Breast epithelium (tissue), 4 donors: ENCODE results near the gene MAPK10. TPM values are rescaled to one million over a fixed set of nuclear protein-coding genes. Genes with fewer than 3 reads are reported as not detected.

Experiments used
- DNase-seq, 2 donors: peaks; one replicate each; pipeline ENCODE4 v3.0.0-alpha.2; 2019; ENCODE audit warnings: low spot score in 2 of 2
- H3K27ac ChIP-seq, 2 donors: fragments of 200-600 bp; sonication (generic) in 1 of 2; one replicate each; pipeline ENCODE4 v1.5.1; 2016 to 2019; ENCODE audit warnings: mild to moderate bottlenecking in 1 of 2
- H3K27me3 ChIP-seq, 2 donors: fragments of 200-600 bp; sonication (generic) in 1 of 2; one replicate each; pipeline versions ENCODE4 v1.5.1 to v1.6.0; 2017 to 2019; ENCODE audit warnings: control low read depth in 1 of 2, mild to moderate bottlenecking in 1 of 2
- H3K36me3 ChIP-seq: fragments of 200-600 bp; one replicate; pipeline ENCODE4 v1.5.1; 2019
- H3K4me1 ChIP-seq, 2 donors: fragments of 200-600 bp; sonication (generic); one replicate each; pipeline ENCODE4 v1.5.1; 2016 to 2019; ENCODE audit warnings: control low read depth in 1 of 2
- H3K4me3 ChIP-seq, 3 donors: fragments of 200-600 bp; sonication (generic); 1 replicate in 2 of 3; 2 replicates in 1 of 3; pipeline ENCODE4 v1.5.1; 2016 to 2019; ENCODE audit warnings: mild to moderate bottlenecking in 3 of 3, moderate library complexity in 2 of 3
- H3K9me3 ChIP-seq, 2 donors: fragments of 200-600 bp; sonication (generic) in 1 of 2; one replicate each; pipeline ENCODE4 v1.5.1; 2016 to 2019; ENCODE audit warnings: control low read depth in 1 of 2
- CTCF ChIP-seq, 3 donors: fragments of 450-650 bp; IDR thresholded peaks; one replicate each; pipeline ENCODE4 v1.5.1; 2016 to 2017; ENCODE audit warnings: antibody characterized with exemption in 3 of 3, mild to moderate bottlenecking in 3 of 3, moderate library complexity in 3 of 3
- POLR2A ChIP-seq: fragments of 450-650 bp; IDR thresholded peaks from one replicate; pipeline ENCODE4 v1.6.1; 2016; ENCODE audit warnings: antibody characterized with exemption, mild to moderate bottlenecking, moderate library complexity
- POLR2AphosphoS5 ChIP-seq, 3 donors: sonication (generic); formaldehyde crosslinking; IDR thresholded peaks; one replicate each; pipeline ENCODE4 v1.6.1; 2017; ENCODE audit warnings: antibody characterized with exemption in 3 of 3
- intact Hi-C: fragments of 100-400 bp; cut with DNase I; formaldehyde crosslinking; loops from one replicate; pipeline ENCODE4 v1.15.1; 2023; ENCODE audit warnings: low total_unique reads
- total RNA-seq, 3 donors: library from RNA; depleted of rRNA; stranded (reverse); fragments of >200 nt; gene quantifications; one replicate each; pipeline ENCODE4 v1.1.0, GENCODE V29; 2016

MAPK10 gene
- total RNA-seq, 3 donors from 2014 or later, result 18.4 to 46.2 (median 24.6) TPM

- intact Hi-C loops, result no loop called here
- TF ChIP-seq CTCF (IDR thresholded peaks at IDR 0.05) (no peak), POLR2AphosphoS5 (IDR thresholded peaks at IDR 0.05) (no peak), POLR2A (no peak)
- no peaks in the 10 kb centered on the region for H3K36me3 ChIP-seq
- no peaks in the 10 kb centered on the region for H3K4me1 ChIP-seq
- H3K4me3 ChIP-seq, result no peak overlapping the region
- H3K27ac ChIP-seq, result no peak overlapping the region
- no peaks in the 10 kb centered on the region for H3K9me3 ChIP-seq
- no peaks in the 10 kb centered on the region for H3K27me3 ChIP-seq
- DNase-seq, result no peak
These were observed 2.7 kb upstream of the MAPK10 start for GRCh38 chr4:86362510-86362909.

- TF ChIP-seq CTCF (IDR thresholded peaks at IDR 0.05) (no peak), POLR2AphosphoS5 (IDR thresholded peaks at IDR 0.05) (no peak), POLR2A (no peak)
- intact Hi-C loops, result no loop called here
- Histone ChIP-seq H3K27me3 (no peaks in the 10 kb centered on the region), H3K4me1 (no peaks in the 10 kb centered on the region), H3K36me3 (no peaks in the 10 kb centered on the region), H3K4me3 (no peak overlapping the region), H3K27ac (no peak overlapping the region), H3K9me3 (no peaks in the 10 kb centered on the region)
- no peak for DNase-seq
These were observed 1.6 kb downstream of the MAPK10 start for GRCh38 chr4:86358257-86358656.

GRCh38 chr4:86357608-86358007 lies 2.2 kb downstream of the MAPK10 start:
- H3K4me3 ChIP-seq, result no peak overlapping the region
- TF ChIP-seq CTCF (IDR thresholded peaks at IDR 0.05), result no peak
- TF ChIP-seq POLR2AphosphoS5 (IDR thresholded peaks at IDR 0.05), result no peak
- no peak for TF ChIP-seq POLR2A
- no peak for DNase-seq
- H3K27ac ChIP-seq, result no peak overlapping the region
- intact Hi-C loops, result no loop called here
- H3K27me3 ChIP-seq, result no peaks in the 10 kb centered on the region
- no peaks in the 10 kb centered on the region for H3K36me3 ChIP-seq
- H3K9me3 ChIP-seq, result no peaks in the 10 kb centered on the region
- no peaks in the 10 kb centered on the region for H3K4me1 ChIP-seq

- no peaks in the 10 kb centered on the region for H3K4me1 ChIP-seq
- H3K27ac ChIP-seq, result no peak overlapping the region
- intact Hi-C loops, result no loop called here
- no peak for DNase-seq
- no peaks in the 10 kb centered on the region for H3K9me3 ChIP-seq
- no peaks in the 10 kb centered on the region for H3K36me3 ChIP-seq
- H3K4me3 ChIP-seq, result no peak overlapping the region
- TF ChIP-seq POLR2A, result no peak
- TF ChIP-seq CTCF (IDR thresholded peaks at IDR 0.05), result no peak
- TF ChIP-seq POLR2AphosphoS5 (IDR thresholded peaks at IDR 0.05), result no peak
- H3K27me3 ChIP-seq, result no peaks in the 10 kb centered on the region
These were observed 3.2 kb downstream of the MAPK10 start for GRCh38 chr4:86356425-86357210.

GRCh38 chr4:86354390-86354789 lies 5.5 kb downstream of the MAPK10 start:
- Histone ChIP-seq H3K36me3 (no peaks in the 10 kb centered on the region), H3K4me1 (no peaks in the 10 kb centered on the region), H3K27ac (no peak overlapping the region), H3K27me3 (no peaks in the 10 kb centered on the region), H3K9me3 (no peaks in the 10 kb centered on the region), H3K4me3 (no peak overlapping the region)
- intact Hi-C loops, result no loop called here
- no peak for DNase-seq
- TF ChIP-seq POLR2A (no peak), CTCF (IDR thresholded peaks at IDR 0.05) (no peak)
